HG03025 (cell line): ENCODE measurements around the gene MAPK14.
"Not testable (repeated sequence)": the region's sequence is repeated elsewhere in the genome, so short reads cannot be mapped to it uniquely, and the experiment has no call there.

Experiments used
- ATAC-seq: cut with Tn5 transposase; IDR thresholded peaks from one replicate; pipeline ENCODE4 v1.9.1; 2021; ENCODE audit warnings: mild to moderate bottlenecking, moderate library complexity; ENCODE audit not compliant: unreplicated experiment, low FRiP score

The MAPK14 gene

GRCh38 chr6:36120539-36120938, 92.9 kb downstream of the MAPK14 start:
- ATAC-seq = no peak

DNA sequence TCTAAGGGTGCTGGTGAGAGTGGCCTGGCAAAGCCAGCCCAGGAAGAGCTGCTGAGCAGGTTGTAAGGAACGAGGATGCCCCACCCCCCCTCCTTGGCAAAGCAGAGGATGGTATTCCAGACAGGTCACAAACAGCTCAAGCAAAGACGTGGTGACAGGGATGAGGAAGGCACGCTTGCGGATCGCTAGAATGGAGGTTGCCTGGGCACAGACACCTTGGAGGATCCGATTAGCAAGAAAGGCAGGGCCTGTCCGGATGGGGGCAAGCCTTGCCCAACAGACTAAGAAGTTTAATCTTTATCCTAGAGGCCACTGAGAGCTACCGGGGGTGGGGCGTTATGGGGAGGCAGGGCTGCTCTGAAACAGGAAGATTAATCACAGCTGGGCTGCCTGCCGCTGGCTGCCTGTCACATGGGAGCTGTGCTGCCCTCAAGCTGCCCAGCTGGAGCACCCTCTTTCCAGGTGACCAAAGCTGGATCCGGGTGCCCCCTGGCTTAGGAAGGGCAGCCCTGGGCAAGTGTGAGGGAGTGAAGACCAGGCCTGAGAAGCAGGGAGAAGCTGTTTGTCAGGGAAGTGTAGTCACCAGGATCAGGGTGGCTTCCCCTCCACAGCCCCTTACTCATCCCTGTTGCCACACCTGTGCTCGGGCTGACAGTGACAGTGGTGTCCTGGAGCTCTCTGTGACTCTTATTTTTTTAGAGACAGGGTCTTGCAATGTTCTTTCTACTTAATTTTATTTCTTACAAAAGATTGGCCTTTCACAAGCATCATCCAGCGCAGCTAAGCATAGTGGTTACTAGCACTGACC, 93.6 kb downstream of the MAPK14 start:
- ATAC-seq = no peak

DNA sequence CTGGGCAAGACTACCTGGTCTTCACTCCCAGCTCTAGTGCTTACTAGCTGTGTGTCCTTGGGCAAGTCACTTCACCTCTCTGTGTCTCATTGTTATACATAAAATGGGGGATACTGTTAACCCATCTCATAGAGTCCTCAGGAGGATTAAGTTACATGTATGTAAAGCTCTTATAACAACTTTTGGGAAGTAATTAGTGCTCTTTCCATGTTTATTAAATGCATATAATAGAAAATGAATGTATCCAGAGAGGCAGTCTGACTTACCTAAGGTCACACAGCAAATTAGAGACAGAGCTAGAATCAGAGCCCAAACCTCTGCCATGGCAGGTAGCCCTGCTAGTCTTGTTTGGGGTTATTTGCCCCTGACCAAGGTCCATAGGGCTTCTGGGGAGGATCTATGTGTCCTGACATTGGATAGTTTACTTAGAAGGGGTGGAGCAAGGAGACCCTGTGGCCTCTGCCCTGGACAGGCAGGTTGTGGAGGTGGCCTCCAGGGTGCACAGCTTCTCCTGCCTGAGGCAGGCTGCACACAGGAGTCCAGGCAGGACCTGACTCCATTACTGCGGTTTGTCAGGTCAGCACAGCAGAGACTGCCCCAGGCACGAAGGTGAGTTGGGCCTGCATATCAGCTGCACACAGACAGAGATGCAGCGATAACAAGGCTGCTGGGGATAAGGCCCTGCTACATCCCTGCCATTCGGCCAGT, 94.3 kb downstream of the MAPK14 start:
- ATAC-seq = no peak

- ATAC-seq = no peak
Observed at GRCh38 chr6:36122495-36123269, 95.1 kb downstream of the MAPK14 start.

DNA sequence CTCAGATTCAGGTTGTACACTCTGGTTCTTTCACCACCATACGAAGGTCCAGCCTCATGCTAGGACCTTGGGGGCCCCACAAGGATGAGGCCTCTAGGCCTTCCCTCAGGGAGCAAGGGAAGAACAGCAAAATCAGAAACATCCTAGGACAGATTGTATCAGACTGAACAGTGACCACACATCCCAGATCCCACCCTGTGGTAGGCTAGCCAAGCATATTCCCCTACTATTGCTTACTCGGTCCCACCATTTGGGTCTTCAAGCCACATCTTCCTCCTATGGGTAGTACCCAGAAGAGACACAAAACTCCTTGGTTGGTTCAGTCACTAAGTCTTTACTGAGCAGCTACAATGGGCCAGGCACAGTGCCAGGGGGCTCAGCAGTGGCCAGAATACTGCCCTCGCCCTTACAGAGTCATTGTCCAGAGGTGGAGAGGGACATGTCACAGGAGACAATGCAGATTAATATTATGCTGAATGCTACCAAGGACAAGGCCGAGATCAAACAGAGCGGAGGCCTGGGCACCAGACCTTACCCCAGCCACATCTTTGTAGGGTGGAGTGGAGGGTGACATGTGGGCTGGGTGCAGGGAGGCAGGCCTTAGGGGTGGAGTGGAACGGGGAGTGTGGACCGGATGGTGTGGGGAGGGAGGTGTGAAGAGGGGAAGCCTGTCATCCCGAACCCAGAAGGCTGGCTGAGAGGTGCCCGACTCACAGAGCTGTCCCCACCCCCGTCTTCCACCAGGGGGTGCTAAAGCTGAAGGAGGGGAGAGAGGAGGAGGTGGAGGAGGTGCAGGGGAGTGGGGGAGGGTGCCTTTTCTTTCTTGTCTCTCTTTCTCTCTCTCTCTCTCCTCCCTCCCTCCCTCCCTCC, 95.9 kb downstream of the MAPK14 start:
- ATAC-seq = no peak

GRCh38 chr6:36124346-36124745, 96.7 kb downstream of the MAPK14 start:
- ATAC-seq = not testable (repeated sequence)

DNA sequence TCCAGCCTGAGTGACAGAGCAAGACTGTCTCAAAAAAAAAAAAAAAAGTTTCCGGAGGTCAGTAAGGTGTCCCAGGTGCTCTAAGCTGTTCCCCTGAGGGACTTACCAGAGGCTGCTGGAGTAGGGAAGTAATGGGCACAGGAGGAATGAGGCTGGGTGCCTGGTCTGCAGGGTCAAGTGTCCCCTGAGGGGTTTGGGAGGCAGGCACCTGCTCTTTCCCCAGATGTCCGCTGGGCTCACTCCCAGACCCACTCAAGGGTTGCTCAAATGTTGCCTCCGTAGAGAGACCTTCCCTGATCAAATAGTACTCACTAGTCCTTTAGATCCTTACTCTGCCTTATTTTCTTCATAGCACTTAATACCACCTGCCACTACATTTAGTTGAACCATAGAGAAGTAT, 97.3 kb downstream of the MAPK14 start:
- no peak for ATAC-seq

GRCh38 chr6:36125575-36125974, 98.0 kb downstream of the MAPK14 start:
- ATAC-seq = no peak

DNA sequence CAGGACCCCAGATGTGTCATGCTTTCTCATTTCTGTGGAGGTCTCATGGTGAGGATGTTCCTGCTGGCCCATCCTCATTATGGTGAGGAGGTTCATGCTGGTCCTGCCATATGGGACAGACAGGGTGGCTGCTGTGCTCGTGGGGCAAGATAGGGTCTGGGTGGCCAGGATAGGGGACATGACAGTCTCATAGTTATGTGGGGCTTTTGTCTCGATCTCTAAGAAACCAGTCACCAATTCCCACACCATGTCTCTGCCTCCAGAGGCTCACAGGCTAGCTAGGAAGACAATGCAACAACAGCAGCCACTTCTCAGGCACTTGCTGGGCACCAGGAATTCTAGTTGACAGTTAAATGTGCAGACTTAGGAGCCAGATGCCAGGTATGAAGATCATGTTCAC, 98.5 kb downstream of the MAPK14 start:
- ATAC-seq = no peak

DNA sequence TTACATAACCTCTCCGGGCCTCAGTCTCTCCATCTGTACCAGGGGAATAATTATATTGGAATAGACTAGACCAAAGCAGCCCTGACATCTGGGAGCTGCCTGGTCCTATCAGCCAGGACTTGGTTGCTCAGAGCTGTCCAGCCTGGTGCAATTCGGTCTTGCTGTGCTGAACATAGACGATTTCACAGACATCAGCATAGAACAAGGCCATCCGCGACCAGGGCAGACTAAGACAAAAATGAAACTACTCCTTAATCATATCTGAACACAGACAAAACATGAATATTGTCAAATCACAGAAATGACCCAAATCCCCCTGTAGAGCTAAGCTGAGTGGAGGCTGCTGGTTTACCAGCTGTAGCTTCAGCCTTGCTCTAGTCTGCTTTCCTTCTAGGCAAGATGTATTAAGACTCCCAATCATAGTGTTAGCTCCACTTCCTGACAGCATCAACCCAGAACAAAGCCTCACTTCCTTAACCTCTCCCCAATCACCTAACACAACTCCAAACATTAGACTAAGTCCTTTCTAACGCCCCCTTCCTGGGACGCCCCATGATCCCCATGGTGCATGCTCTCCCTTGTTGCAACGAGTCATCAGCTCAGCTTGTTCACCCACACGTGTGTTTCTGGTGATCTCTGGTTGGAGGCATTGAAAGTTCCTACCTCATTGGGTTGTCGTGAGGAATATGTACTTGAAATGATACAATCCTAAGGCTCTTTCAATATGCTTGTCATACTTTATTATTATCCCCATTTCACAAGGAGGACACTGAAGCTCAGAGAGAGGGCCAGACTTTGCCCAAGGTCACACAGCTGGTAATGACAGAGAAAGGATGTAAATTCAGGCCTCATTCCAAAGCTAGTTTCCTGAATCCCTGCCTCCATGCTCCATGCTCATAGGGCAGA, 99.2 kb downstream of the MAPK14 start:
- ATAC-seq = no peak

- ATAC-seq = no peak
Observed at GRCh38 chr6:36127462-36128016, 99.9 kb downstream of the MAPK14 start.

DNA sequence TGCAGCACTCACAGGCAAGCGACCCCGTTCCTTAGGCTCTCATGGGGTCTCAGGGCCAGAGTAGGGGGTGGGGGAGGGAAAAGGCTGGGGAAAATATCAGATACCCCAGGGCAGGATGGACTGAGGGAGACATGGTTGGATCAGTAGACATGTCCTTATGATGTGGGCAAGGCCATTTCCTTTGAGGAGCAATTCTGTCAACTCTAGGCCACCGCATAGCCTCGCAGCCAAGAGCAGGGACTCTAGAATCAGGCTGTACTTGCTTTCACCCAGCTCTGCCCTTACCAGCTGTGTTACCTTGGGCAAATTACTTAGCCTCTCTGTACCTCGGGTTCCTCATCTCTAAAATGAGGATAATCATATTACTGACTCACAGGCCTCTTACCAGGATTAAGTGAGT, 100.5 kb downstream of the MAPK14 start:
- no peak for ATAC-seq

DNA sequence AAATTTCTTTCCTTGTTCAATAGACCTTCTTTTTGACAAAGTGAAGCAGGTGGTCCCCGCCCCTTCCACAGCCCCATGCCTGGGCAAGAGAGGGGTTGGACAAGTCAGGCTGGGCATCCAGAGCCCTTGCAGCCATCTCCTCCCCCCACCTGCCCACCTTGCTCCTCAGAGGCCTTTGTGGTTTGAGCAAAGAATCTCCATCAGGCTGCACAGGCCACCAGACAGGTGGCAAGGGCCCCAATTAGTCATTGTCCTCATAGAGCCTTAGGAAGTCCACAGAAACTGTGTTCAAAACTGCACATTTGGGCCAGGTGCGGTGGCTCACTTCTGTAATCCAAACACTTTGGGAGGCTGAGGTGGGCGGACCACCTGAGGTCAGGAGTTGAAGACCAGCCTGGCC, 101.2 kb downstream of the MAPK14 start:
- ATAC-seq = no peak

DNA sequence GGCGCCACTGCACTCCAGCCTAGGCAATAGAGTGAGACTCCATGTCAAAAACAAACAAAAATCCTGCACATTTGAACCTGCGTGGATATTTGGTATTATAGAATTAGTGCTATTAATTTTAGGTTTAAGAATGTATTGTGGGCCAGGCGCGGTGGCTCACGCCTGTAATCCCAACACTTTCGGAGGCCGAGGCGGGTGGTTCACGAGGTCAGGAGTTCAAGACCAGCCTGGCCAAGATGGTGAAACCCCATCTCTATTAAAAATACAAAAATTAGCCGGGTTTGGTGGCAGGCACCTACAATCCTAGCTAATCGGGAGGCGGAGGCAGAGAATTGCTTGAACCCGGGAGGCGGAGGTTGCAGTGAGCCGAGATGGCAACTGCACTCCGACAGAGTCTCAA, 101.7 kb downstream of the MAPK14 start:
- ATAC-seq = not testable (repeated sequence)

DNA sequence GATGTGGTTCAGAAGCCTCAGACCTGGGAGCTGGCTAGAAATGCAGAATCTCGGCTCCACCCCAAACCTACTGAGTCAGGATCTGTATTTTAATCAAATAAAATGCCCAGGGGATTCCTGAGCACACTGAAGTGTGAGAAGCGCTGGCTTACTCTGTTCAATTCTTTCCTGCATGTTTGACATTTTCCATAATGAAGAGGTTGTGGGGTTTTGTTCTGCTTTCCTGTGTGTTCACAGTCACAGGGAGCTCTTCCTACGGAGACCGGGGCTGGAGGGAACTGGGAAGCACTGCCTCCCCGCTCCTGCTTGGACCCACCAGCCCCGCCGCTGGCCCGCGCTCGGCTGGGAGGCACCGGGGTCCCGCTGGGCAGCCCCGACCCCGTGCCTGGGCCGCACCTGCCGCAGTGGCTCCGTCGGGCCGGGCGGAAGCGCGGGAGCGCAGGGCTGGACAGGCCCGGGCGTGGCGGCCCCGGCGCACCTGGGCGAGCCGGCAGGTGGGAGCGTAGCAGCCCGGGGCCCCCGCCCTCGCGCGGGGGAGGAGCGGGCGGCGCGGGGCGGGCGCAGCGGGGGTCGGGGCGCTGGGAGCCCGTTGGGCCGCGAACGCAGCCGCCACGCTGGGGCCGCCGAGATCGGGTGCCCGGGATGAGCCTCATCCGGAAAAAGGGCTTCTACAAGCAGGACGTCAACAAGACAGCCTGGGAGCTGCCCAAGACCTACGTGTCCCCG, 102.5 kb downstream of the MAPK14 start, which contains the start of gene MAPK13:
MAPK13 (plus strand) TSS at position 573 of the 726 bp plus-strand sequence; CDS start at position 643, 70 bp downstream.
- ATAC-seq = no peak

DNA sequence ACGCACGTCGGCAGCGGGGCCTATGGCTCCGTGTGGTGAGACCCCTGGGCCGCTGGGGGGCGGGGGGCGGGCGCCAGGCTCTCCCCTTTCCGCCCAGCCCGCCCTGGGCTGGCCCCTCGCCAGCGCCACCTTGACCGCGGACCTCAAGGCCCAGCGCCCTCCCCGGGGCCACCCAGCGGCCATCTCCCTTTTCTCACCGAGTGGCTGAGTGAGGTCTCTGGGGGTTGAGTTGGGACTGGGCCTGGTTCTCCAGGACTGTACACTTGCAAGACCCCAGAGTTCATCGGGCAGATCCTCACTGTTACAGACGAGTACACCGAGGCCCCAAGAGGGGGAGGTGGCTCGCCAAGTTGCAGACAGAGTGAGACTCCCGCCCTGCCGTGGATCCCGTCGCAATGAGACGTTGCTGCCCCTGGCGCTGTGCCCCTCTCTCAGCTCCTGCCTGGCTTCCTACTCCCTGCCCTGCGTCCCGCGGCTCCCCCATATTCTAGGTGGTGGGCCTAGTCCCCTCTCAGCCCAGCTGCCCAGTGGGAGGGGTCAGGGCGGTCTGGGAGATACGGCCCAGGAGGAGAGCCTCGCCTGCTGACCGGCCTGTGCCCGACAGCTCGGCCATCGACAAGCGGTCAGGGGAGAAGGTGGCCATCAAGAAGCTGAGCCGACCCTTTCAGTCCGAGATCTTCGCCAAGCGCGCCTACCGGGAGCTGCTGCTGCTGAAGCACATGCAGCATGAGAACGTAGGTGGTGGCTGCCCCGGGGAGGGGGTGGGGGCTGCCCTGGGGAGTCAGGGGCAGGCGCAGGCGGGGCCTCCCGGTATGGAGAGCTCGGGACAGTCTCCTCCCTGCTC, 103.3 kb downstream of the MAPK14 start:
- ATAC-seq = peak; percentile 24

DNA sequence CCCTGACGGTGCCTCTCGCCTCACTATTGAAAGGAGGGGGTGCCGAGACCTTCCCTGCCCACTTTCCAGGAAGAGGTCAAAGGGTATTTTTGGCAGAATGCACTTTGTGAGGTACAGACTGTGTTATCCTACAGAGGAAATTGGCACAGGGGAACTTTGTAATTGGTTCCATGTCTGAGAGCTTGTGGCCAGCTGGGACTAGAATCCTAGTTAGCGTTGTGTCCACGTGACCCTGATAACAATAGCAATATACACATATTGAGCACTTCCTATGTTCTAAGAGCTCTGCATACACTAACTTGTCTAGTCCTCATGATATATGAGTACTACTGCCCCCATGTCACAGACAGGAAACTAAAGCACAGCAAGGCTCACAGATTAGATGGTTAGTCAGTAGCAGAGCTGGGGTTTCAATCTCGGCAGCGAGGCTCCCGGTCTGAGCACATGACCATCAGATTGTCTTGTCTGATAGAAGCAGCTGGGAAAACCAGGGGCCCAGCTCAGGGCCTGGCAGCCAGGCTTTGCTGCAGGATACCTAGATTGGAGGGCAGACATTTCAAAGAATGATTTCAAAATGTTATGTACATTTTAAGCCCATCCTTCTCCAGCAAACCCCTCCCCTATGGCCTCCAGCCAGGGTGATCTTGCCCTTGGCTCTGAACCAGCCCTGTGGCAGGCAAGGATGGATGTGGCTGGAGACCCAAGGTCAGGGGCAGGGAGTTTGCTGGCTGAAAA, 104.1 kb downstream of the MAPK14 start:
- ATAC-seq = peak; percentile 83
